ENCODE results near the gene TMED1.

The TMED1 gene

DNA sequence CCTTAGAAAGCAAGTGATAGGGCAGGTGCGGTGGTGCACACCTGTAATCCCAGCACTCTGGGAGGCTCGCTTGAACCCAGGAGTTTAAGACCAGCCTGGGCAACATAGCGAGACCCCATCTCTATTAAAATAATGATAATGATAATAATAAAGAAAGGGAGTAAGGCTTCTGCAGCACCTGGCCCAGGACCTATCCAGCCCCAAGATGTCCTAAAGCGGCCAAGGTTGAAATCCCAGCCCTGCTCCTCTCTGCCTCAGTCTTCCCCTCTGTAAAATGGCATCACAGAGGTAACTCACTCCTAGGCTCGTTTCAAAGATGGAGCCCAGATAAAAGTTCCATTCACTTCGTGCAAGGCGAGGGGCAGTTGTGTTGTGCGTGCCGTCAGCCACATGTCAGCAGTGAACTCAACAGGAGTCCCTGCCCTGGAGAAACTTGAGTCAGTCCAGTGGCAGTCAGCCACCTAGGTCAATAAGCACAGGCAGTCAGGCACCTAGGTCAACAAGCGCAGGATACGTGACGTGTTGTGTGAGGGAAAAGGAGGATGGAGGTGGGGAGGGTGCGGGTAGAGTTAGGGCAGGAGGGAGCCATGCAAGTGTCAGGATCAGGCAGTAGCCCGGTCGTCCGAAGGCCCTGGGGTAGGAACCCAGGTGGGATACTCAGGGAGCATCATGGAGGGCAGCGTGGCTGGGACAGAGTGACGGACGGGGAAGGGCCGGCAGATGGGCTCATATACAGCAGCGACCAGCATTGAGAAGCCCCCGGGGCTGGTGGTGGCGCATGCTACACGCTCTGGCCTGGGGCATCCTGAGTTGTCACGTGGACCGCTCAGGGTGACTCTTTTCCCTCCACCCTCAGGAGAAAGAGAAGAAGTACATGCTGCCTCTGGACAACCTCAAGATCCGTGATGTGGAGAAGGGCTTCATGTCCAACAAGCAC lies 16.6 kb downstream of the TMED1 start:
- no peaks in the 10 kb centered on the region for H3K4me1 ChIP-seq (ENCODE audit: insufficient read depth, low read length)
- H3K9me3 ChIP-seq (ENCODE audit: low read length), result peaks cover 2% of the 10 kb centered on the region
- no peak overlapping the region for H3K4me3 ChIP-seq (ENCODE audit: low read length)
- no peaks in the 10 kb centered on the region for H3K27me3 ChIP-seq (ENCODE audit: insufficient read depth, low read length)
- no peak overlapping the region for H2AFZ ChIP-seq (ENCODE audit: low read depth, low read length)
- peaks cover 48% of the 10 kb centered on the region for H3K36me3 ChIP-seq (ENCODE audit: insufficient read depth, low read length)

DNA sequence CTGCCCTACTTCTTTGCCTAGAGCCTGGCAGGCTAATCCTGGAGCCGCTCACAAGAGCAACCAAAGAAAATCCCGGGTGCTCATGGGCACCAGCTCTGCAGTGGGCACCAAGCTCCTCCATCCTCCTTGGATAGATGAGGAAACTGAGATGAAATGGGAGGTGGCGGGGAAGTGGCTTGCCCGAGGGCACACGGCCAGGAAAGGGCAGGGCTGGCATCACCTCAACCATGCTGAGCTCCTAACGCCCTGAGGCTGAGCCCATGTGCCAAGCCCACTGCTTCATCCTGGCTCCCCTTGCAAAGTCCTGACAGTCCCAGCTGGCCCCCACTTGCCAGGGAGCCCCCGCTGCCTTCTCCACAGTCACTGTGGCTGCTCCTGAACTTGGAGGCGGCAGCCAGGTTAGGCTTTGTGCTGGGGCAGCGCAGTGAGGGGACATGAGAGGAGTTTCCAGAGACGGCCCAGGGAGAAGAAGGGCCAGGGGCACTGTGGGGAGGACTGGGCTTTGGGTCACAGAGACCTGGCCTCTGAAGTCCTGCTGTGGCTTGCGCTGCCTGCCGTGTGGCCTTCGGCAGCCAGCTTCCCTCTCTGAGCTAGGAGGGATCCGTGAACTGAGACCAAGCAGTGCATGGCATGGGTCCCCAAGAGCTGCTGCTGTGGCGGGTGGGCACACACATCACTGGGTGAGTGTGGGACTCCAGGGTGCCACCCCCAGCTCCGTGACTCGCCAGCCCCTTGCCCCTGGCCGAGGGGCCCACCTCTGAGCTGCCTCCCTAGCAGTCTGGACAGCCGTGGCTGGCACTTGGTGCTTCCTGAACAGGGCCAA lies 17.5 kb downstream of the TMED1 start:
- Histone ChIP-seq H3K4me3 (ENCODE audit: low read length) (no peak overlapping the region), H2AFZ (ENCODE audit: low read depth, low read length) (no peak overlapping the region), H3K27me3 (ENCODE audit: insufficient read depth, low read length) (no peaks in the 10 kb centered on the region), H3K36me3 (ENCODE audit: insufficient read depth, low read length) (peaks cover 42% of the 10 kb centered on the region), H3K9me3 (ENCODE audit: low read length) (peaks cover 2% of the 10 kb centered on the region), H3K4me1 (ENCODE audit: insufficient read depth, low read length) (no peaks in the 10 kb centered on the region)

DNA sequence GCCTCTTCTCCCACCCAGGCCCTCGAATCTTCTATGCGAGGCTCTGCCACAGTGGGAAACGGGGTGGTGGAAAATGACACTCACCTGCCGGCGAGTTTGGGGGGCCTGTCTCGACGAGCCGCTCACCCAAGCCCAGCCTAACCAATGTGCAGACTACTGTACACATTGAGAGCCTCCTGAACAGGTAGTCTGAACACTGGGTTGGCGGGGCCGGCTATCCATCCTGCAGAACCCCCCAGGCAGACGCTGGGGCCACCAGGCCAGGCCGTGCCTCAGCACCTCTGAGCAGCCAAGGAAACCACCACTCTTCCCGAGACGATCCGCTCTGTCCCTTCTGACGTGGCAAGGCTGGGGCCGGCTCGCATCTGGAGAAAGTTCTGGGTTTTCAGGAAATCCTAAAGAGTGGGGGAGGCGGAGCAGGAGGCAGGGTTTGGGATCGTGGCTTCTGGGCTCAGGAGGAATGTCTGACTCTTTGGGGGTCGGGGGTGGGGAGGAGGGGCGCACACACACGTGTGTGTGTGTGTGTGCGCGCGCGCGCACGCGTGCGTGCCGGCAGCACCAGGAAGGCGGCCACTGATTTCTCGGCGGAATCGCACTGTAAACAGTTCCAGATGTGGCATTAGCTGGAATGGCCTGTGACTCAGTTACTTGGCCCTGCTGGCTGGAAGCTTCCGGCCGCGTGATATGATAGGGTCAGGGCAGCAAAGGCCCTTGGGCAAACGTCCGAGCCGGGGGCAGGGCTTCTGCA lies 18.5 kb downstream of the TMED1 start:
- Histone ChIP-seq H3K36me3 (ENCODE audit: insufficient read depth, low read length) (peaks cover 42% of the 10 kb centered on the region), H3K4me1 (ENCODE audit: insufficient read depth, low read length) (no peaks in the 10 kb centered on the region), H3K9me3 (ENCODE audit: low read length) (peaks cover 2% of the 10 kb centered on the region), H2AFZ (ENCODE audit: low read depth, low read length) (no peak overlapping the region), H3K27me3 (ENCODE audit: insufficient read depth, low read length) (no peaks in the 10 kb centered on the region), H3K4me3 (ENCODE audit: low read length) (no peak overlapping the region)

DNA sequence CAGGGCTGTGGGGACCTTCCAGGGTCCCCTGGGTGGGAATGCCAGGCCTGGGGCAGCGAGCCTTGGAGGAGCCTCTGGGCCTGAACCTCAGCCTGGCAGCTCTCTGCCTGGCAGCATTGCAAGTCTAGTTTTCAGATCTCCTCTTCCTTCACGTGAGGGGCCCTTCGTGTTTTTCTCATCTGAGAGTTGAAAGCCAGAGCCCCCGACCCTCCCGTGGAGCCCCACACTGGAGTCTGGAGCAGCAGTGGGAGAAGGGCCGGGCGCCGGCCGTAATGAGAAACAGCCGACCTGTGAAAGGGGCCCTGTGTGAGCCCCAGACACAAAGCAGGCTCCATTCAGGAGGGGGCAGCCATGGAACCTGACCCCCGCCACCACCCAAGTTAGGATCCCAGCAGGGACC lies 19.3 kb downstream of the TMED1 start:
- no peak overlapping the region for H3K4me3 ChIP-seq (ENCODE audit: low read length)
- no peak overlapping the region for H2AFZ ChIP-seq (ENCODE audit: low read depth, low read length)
- peaks cover 40% of the 10 kb centered on the region for H3K36me3 ChIP-seq (ENCODE audit: insufficient read depth, low read length)
- peaks cover 2% of the 10 kb centered on the region for H3K9me3 ChIP-seq (ENCODE audit: low read length)
- H3K4me1 ChIP-seq (ENCODE audit: insufficient read depth, low read length), result no peaks in the 10 kb centered on the region
- H3K27me3 ChIP-seq (ENCODE audit: insufficient read depth, low read length), result no peaks in the 10 kb centered on the region

DNA sequence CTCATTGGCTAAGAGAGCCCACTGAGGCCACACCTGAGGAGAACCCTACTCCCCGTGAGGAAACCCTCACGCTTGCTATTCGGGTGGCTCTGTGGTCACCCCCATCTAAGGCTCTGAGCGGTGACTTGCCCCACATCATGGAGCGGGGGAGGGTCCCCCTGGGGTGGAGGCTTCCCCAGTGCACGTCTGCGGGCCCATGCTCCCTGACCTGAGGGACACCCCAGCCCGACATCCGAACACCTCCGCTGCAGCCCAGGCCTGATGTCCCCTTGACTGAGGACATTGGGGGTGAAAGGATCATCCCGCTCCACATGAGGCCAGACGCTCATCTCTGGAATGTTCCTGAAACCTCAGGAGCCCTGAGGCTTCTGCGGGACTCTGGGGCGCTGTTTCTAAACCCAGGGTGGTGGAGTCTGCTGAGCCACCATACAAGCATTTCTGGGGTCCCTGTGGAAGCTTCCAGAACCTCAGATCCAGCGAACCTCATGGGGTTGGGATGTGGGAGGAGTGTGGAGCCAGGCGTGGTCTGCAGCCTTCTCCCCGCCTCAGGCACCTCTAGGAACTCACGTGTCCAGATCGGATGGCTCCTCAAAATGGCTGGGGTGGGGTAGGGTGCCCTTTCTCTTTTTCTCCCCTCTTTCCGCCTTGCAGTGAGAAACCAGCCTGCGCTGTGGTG lies 19.9 kb downstream of the TMED1 start:
- H2AFZ ChIP-seq (ENCODE audit: low read depth, low read length), result no peak overlapping the region
- no peaks in the 10 kb centered on the region for H3K4me1 ChIP-seq (ENCODE audit: insufficient read depth, low read length)
- H3K9me3 ChIP-seq (ENCODE audit: low read length), result peaks cover 2% of the 10 kb centered on the region
- H3K4me3 ChIP-seq (ENCODE audit: low read length), result no peak overlapping the region
- H3K36me3 ChIP-seq (ENCODE audit: insufficient read depth, low read length), result peaks cover 42% of the 10 kb centered on the region
- no peaks in the 10 kb centered on the region for H3K27me3 ChIP-seq (ENCODE audit: insufficient read depth, low read length)

DNA sequence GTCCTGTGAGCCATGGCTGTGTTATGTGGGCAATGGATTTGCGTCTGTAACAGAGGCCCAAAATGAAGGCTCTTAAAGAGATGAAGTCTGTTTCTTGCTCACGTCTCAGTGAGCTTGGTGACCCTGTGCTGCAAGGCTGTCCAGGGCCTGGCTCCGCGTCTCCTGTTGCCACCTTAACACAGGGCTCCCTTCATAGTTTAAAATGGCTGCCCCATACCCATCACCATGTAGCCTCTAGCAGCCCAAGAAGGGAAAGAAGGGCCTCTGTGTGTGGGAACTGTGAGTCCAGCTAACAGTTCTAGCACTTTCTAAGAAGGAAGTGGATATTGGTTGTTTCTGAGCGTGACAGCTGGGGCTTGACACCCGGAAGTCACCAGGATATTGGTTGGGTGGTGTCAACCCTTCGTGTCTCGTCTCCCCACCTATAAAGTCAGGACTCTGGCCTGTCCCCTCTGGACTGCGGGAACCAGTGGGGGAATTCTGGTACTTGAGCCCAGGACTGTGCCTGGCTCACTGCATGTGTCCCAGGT lies 20.9 kb downstream of the TMED1 start:
- Histone ChIP-seq H2AFZ (ENCODE audit: low read depth, low read length) (no peak overlapping the region), H3K4me1 (ENCODE audit: insufficient read depth, low read length) (no peaks in the 10 kb centered on the region), H3K4me3 (ENCODE audit: low read length) (no peak overlapping the region), H3K9me3 (ENCODE audit: low read length) (no peaks in the 10 kb centered on the region), H3K36me3 (ENCODE audit: insufficient read depth, low read length) (peaks cover 37% of the 10 kb centered on the region), H3K27me3 (ENCODE audit: insufficient read depth, low read length) (no peaks in the 10 kb centered on the region)

DNA sequence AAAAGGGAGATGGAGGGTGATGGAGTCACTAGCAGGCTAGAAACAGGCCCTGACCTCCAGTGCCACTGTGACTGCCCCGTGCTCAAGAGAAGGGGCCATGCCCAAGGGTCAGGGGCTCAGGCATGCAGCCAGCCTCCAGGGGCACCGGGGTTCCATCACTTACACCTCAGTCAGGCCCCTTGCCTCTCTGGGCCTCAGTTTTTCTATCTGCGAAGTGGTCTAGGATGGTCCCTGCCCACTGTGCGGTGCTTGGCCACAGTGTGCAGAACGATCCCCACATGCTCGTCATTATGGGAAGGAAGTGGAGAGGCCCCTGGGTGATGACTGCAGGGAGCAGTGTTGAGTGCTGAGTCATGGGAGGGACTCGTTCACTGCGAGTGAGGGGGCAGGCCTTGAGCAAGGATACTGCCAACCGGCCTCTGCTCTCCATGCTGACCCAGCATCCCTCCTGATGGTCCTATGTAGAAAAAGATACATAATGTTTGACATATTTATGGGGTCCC lies 23.1 kb downstream of the TMED1 start:
- Histone ChIP-seq H3K4me3 (ENCODE audit: low read length) (no peak overlapping the region), H3K36me3 (ENCODE audit: insufficient read depth, low read length) (peaks cover 39% of the 10 kb centered on the region), H3K9me3 (ENCODE audit: low read length) (no peaks in the 10 kb centered on the region), H2AFZ (ENCODE audit: low read depth, low read length) (no peak overlapping the region), H3K27me3 (ENCODE audit: insufficient read depth, low read length) (no peaks in the 10 kb centered on the region), H3K4me1 (ENCODE audit: insufficient read depth, low read length) (no peaks in the 10 kb centered on the region)

DNA sequence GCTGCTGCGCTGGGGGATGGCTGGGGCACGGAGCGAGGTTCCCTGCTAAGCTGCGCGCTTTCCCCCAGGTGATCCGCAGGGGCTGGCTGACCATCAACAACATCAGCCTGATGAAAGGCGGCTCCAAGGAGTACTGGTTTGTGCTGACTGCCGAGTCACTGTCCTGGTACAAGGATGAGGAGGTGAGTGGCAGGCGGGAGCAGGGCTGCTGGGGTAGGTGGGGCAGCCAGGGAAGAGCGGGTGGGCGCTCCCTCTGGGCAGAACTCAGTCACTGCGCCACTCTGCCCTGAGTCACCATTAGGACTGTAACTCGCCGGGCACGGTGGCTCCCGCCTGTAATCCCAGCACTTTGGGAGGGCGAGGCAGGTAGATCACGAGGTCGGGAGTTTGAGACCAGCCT lies 23.8 kb downstream of the TMED1 start:
- H3K4me1 ChIP-seq (ENCODE audit: insufficient read depth, low read length), result no peaks in the 10 kb centered on the region
- no peak overlapping the region for H2AFZ ChIP-seq (ENCODE audit: low read depth, low read length)
- H3K36me3 ChIP-seq (ENCODE audit: insufficient read depth, low read length), result peaks cover 39% of the 10 kb centered on the region

DNA sequence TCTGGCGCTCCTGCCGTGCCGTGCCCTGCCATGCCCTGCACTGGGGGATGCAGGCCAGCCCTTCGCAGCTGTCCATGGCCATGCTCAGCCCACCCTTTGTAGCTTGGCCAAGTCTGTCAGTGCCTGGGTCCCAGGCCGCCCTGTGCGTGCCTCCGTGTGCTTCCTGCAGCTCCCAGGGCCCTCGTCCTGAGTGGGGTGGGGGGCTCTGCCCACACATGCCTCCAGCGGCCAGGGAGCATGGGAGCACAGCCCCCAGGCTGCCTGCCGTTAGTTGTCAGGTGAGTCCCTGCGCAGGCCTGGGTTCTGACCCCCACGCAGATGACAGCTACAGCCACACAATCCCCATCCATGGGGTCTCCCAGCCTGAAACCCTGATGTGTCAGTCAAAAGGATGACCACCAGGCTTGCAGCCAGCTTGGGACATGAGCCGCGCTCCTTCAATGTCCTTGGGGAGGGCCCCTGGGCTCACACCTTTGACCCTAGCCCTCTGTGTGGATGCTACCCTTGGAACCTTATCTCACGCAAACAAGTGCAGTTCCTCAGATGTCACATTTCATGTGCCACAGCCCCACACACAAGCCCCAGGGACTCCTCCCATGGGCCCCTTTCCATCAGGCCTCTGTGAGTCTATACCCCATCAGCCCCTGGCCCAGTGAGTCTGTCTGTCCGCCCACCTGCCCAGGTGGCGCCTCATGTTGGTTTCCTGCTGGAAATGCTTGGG lies 24.5 kb downstream of the TMED1 start:
- Histone ChIP-seq H3K9me3 (ENCODE audit: low read length) (no peaks in the 10 kb centered on the region), H2AFZ (ENCODE audit: low read depth, low read length) (no peak overlapping the region), H3K4me3 (ENCODE audit: low read length) (no peak overlapping the region), H3K4me1 (ENCODE audit: insufficient read depth, low read length) (no peaks in the 10 kb centered on the region), H3K27me3 (ENCODE audit: insufficient read depth, low read length) (no peaks in the 10 kb centered on the region), H3K36me3 (ENCODE audit: insufficient read depth, low read length) (peaks cover 39% of the 10 kb centered on the region)

More for the DNA sequence above, 23.8 kb downstream of the TMED1 start:
- Histone ChIP-seq H3K4me3 (ENCODE audit: low read length) (no peak overlapping the region), H3K27me3 (ENCODE audit: insufficient read depth, low read length) (no peaks in the 10 kb centered on the region), H3K9me3 (ENCODE audit: low read length) (no peaks in the 10 kb centered on the region)

DNA sequence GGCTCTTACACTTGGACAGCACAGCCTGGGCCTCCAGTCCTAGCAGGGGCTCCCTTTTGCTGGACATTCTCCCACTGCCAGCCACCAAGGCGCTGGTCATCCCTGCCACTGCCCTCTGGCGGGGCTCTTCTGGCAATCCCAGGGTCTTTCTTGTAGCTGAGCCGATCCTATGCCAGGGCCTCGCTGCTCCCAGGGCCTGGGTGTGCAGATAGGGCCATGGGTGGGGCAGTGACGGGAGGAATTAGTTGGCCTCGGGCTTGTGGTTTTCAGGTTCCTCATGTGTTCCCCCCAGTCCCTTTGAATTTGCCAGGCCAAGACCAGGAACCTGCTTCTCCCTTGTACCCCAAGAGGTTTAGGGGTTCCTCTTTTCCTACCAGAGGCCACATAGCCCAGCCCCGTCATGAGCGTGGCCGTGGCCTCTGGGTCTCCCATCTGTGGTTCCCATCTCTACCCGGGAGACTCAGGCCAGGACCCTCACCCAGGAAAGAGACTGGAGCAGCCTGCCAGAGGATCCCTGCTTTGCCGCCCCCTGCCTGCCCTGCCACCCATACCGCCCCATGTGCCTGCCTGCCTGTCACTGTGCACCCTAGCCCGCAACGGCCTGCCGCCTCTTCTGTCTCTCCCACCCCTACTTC lies 26.2 kb downstream of the TMED1 start:
- Histone ChIP-seq H3K36me3 (ENCODE audit: insufficient read depth, low read length) (peaks cover 45% of the 10 kb centered on the region), H3K4me1 (ENCODE audit: insufficient read depth, low read length) (no peaks in the 10 kb centered on the region), H2AFZ (ENCODE audit: low read depth, low read length) (no peak overlapping the region), H3K9me3 (ENCODE audit: low read length) (peaks cover 1% of the 10 kb centered on the region), H3K4me3 (ENCODE audit: low read length) (no peak overlapping the region), H3K27me3 (ENCODE audit: insufficient read depth, low read length) (no peaks in the 10 kb centered on the region)

DNA sequence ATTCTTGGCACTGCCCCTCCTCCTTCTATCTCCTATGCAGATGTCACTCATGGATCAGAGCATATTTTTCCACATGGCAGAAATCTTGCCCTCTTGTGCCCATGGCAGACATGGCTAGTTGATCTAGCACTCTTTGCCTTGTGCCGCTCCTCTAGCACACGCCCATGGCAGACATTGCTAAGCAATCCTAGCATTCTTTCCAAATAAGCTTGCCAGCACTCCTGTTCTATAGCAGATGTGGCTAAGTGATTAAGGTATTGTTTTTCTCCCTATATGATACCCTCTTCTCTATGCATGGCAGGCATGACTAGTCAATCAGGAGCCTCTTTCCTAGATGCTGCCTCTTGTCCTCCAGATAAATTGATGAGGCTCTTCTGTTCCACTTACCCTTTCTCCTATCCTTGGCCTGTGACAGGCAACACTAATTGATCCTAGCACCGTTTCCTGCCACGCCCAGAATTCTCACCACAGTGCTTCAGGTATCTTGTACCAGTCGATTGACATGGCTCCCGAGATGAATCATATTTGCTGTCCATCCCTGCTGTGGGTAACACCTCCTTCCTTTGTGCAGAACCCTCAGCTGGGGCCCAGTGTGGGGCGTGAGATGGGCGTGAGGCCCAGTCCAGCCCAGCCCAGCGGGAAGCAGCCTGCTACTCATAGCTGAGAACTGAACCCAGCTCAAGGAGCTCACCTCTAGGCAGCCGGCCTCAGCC lies 26.9 kb downstream of the TMED1 start:
- Histone ChIP-seq H3K4me1 (ENCODE audit: insufficient read depth, low read length) (no peaks in the 10 kb centered on the region), H3K9me3 (ENCODE audit: low read length) (peaks cover 5% of the 10 kb centered on the region), H3K4me3 (ENCODE audit: low read length) (no peak overlapping the region), H3K36me3 (ENCODE audit: insufficient read depth, low read length) (peaks cover 52% of the 10 kb centered on the region), H3K27me3 (ENCODE audit: insufficient read depth, low read length) (no peaks in the 10 kb centered on the region), H2AFZ (ENCODE audit: low read depth, low read length) (no peak overlapping the region)
